HG03442 (cell line): ENCODE results near the gene ATP10A.

Experiments
- ATAC-seq: cut with Tn5 transposase; IDR thresholded peaks from one replicate; pipeline ENCODE4 v1.9.1; 2021; ENCODE audit warnings: mild to moderate bottlenecking, moderate library complexity; ENCODE audit not compliant: unreplicated experiment

The ATP10A gene, protein sequence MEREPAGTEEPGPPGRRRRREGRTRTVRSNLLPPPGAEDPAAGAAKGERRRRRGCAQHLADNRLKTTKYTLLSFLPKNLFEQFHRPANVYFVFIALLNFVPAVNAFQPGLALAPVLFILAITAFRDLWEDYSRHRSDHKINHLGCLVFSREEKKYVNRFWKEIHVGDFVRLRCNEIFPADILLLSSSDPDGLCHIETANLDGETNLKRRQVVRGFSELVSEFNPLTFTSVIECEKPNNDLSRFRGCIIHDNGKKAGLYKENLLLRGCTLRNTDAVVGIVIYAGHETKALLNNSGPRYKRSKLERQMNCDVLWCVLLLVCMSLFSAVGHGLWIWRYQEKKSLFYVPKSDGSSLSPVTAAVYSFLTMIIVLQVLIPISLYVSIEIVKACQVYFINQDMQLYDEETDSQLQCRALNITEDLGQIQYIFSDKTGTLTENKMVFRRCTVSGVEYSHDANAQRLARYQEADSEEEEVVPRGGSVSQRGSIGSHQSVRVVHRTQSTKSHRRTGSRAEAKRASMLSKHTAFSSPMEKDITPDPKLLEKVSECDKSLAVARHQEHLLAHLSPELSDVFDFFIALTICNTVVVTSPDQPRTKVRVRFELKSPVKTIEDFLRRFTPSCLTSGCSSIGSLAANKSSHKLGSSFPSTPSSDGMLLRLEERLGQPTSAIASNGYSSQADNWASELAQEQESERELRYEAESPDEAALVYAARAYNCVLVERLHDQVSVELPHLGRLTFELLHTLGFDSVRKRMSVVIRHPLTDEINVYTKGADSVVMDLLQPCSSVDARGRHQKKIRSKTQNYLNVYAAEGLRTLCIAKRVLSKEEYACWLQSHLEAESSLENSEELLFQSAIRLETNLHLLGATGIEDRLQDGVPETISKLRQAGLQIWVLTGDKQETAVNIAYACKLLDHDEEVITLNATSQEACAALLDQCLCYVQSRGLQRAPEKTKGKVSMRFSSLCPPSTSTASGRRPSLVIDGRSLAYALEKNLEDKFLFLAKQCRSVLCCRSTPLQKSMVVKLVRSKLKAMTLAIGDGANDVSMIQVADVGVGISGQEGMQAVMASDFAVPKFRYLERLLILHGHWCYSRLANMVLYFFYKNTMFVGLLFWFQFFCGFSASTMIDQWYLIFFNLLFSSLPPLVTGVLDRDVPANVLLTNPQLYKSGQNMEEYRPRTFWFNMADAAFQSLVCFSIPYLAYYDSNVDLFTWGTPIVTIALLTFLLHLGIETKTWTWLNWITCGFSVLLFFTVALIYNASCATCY (N-terminal part only)

GRCh38 chr15:25863111-25863967 is at the start of gene ATP10A:
Gene ATP10A, minus strand, starts transcription at chr15:25863327. Its CDS starts 231 bp downstream, at chr15:25863096.
- no peak for ATAC-seq

DNA sequence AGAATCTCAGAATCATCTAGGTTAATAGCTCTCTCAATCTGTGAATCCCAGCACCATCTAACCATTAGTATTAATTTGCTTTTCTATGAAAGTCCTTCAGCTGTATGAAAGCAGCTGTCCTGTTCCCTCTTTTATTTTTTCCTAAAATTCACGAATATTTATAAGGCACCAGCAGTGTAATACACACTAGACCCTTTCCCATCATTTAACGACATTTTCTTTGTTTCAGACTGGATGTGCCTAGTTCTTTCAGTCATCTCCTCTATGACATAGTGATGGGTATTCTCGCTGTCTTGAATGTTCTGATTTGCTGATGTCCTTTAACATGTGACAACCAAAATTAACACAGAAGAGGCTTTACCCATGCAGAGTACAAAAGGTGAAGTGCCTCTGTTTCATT is 48.9 kb upstream of the ATP10A start:
- no peak for ATAC-seq

- ATAC-seq = no peak
These were observed 47.7 kb upstream of the ATP10A start for GRCh38 chr15:25910832-25911231.

DNA sequence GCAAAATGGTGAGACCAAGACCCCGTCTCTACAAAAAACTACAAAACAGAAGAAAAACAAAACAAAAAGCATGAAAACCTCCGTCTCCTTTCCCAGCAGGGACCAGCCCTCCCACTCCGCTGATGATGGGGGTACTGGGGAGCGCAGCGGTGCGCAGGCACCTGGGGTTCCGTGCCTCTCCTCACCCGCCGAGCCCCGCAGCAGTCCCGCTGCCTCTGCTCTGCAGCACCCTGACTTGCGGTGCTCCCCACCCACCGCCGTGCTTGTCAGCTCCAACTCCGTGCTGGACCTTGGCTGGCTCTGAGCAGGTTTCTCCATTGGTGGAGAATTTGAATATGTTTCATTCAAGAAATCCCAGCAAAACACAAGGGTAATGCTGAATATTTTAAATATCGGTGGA is 46.7 kb upstream of the ATP10A start:
- ATAC-seq = no peak

DNA sequence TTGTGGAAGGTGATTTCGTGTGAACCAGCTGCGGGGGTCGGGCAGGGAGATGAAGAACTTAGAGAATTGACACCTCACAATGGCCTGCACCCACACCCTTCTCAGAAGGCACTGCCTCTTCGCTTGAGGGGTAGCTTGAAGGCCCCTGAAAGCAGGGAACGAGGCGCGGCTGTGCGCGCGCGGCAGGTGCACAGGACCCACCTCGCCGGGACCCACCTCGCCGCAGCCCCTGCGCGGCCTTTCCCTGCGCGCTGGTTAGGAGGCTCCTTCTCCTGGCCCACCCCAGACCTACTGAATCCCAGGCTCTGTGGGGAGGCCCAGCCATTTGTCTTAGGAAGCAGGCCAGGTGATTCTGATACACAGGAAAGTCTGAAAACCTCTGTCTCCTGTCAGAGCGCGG is 46.2 kb upstream of the ATP10A start:
- no peak for ATAC-seq

DNA sequence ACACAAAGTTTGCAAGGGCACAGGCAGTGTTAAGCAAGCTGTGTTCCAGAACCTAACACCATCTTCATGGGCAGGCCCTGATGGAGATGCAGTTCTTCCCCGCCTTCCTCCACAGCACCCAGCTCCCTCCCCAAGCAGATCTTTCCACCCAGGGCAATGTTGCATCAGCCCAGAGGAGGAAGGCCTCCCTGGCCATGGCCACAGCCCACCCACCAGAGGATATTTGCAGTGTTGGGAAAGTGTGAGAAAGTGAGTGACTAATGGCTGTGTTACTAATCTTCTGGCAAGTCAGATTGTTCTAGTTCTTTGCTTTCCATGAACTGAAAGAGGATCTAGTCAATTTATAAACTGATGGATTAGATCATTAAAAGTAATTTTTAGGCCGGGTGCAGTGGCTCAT is 42.0 kb upstream of the ATP10A start:
- ATAC-seq = no peak

DNA sequence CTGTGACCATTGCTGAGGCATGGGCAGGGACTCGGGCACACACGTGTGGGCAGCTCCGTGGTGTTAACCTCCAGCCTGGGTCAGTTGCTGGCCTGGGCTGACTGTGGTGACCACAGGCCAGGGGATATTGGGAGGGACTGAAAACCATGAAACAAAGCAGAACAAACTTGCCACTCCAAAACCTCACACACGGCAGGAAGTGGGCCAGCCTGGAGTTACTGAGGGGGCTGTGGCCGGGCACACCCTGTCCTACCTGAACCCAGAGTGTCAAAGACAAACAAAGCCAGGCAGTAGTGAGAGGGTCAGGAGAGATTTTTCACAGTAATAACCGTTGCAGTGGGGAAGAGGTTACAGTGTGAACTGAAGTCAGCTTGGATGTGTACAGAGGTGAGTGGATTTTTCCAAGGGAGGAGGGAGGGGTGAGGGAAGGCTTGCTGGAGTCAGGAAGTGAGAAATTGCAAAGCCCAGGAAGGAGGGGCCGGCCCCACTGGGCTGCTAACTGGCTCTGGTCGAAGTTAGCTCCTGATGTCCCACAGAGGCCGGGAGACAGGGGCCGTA is 40.0 kb upstream of the ATP10A start:
- no peak for ATAC-seq

DNA sequence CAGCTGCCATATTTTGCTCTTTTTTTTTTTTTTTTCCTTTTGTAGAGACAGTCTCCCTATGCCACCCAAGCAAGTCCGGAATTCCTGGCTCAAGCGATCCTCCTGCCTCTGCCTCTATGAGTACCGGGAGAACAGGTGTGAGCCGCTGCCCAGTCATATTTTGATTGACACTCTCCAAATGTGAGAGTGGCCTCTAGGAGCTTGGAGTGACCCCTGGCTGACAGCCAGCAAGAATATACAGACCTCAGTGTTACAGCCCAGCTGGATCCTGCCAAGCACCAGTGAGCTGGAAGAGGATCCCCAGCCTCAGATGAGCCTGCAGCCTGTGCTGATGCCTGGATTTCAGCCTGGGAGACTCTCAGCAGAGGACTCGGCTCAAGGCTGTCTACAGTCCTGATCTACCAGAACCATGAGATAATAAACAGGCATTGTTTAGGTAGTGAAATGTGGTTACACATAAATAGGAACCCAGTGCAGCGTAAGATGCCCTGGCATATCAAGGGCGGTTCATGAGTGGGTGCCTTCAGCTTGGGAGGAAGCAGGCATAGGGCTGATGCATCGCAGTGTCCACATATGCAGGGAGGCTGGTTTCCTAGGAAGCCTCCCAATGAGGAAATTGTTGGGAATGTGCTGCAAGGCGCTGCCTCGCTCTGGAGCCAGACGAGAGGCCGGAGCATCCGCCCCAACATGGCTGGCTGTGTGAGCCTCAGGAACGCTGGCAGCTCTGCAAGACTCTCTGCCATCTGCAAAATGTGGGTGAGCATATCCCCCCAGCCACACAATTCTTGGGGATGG is 38.9 kb upstream of the ATP10A start:
- no peak for ATAC-seq

- no peak for ATAC-seq
These were observed 37.8 kb upstream of the ATP10A start for GRCh38 chr15:25900901-25901300.

- no peak for ATAC-seq
These were observed 37.3 kb upstream of the ATP10A start for GRCh38 chr15:25900431-25900830.

GRCh38 chr15:25899870-25900269 is 36.7 kb upstream of the ATP10A start:
- no peak for ATAC-seq

DNA sequence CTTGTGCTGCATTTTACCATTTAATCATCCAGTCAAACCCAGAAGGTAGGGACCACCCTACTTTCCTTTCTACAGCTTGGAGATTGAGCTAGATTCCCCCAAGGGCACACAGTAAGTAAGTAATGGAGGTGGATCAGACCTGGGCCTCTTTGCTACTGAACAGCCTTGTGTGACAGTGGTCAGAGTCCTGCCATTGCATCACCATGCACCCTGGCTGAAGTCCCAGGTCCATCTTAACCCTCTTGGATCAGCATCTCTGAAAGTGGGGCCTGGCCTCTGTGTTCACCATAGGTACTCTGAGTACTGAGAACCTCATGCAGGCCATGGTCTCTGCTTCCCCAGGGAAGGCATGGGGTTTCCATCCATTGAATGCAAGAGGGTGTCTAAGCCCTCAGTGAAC is 34.5 kb upstream of the ATP10A start:
- no peak for ATAC-seq

DNA sequence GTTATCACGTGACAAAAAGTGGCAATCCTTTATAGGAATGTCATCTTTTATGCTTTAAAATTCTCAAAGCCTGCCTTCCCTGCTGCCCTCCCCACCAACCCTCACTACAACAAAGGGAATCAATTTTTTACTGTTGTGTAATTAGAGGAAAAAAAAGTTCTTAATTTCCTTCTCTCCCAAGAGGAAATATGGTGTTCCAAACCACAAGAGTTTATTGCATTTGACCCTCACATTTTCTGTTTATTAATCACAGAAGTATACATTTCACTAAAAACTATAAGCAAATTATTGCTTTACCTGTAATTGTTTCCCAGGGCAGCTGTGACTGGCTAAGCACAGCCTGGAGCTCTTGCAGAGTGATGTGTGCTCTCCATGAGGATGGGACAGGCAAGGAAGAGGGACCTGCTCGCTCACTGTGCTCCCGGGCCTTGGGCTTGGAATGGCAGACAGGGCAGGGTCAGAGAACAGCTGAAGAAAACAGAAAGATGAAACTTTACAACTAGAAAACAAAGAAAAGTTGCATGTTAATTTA is 31.3 kb upstream of the ATP10A start:
- ATAC-seq = no peak

GRCh38 chr15:25893596-25893995 is 30.5 kb upstream of the ATP10A start:
- no peak for ATAC-seq

GRCh38 chr15:25892126-25892525 is 29.0 kb upstream of the ATP10A start:
- no peak for ATAC-seq

DNA sequence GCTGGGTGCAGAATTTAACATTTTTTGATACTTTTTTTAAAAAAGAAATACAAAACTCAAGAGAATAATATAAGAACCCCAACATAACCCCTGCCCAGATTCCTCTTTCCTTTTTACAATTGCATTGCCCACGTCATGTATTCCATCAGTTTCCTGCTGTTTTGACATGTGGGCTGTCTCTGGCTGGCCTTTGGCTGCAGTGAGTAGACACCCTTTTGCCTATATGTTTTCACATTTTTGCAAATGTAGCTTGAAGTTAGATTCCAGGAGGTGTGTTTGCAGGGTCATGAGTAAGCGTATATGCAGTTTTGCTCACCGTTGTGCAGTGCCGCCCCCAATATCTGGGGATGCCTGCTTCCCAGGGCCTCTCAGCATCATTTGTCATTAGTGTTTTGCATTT is 28.0 kb upstream of the ATP10A start:
- ATAC-seq = no peak

GRCh38 chr15:25890529-25890928 is 27.4 kb upstream of the ATP10A start:
- no peak for ATAC-seq

- no peak for ATAC-seq
These were observed 24.7 kb upstream of the ATP10A start for GRCh38 chr15:25887870-25888269.
